Stimulated activated CD8-positive, alpha-beta memory T cell treated with anti-CD3 and anti-CD28 coated beads, Interleukin-15, amount 100 ng/mL, for 48 hours (primary cell): ENCODE data around the gene PARP3.

Source experiments
- DNase-seq, 2 donors: peaks; one replicate each; pipeline ENCODE4 v3.0.0-alpha.2; 2020; ENCODE audit warnings: low read depth in 2 of 2

The PARP3 gene

GRCh38 chr3:51966922-51967383 lies 24.8 kb downstream of the PARP3 start:
- DNase-seq: no peak

DNA sequence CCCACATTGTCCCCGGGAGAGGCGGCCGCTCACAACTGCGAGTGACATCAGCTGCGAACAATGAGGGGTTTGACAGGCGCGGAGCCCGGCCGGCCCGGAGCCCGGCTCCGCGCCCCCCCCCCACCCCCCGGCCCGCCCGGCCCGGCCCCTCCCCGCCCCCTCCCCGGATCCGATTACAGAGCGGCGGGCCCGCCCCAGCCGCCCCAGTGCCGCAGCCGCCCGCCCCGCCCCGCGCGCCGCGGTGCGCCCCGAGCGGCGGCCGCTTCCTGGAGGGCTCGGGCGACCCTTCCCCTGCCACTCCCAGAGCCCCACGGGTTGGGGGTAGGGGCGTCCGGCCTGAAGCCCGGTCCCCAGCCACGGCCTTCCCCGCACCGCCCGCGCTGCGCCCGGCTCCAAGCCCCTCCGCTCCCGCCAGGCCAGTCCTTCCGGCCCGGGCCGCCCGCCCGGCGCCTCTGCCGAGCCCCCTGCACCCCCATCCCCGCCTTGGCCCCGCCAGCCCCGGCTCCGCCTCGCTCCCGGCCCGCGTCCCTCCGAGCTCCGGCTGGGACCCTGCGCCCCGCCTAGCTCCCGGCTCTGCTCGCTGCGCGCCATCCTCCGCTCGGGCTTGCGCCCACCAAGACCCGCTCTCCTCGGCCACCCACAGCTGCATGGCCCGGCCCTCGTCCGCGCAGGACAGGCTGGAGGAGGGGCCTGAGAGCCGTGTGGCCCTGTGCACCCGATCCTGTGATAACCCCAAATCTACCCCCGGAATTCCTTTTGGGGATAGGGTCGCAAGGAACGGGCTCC lies 25.4 kb downstream of the PARP3 start, which contains the start of gene PCBP4:
PCBP4 (minus strand) TSS at position 71 of the 786 bp plus-strand sequence. CDS start 6,214 bp downstream, outside the sequence.
- DNase-seq: no peak

DNA sequence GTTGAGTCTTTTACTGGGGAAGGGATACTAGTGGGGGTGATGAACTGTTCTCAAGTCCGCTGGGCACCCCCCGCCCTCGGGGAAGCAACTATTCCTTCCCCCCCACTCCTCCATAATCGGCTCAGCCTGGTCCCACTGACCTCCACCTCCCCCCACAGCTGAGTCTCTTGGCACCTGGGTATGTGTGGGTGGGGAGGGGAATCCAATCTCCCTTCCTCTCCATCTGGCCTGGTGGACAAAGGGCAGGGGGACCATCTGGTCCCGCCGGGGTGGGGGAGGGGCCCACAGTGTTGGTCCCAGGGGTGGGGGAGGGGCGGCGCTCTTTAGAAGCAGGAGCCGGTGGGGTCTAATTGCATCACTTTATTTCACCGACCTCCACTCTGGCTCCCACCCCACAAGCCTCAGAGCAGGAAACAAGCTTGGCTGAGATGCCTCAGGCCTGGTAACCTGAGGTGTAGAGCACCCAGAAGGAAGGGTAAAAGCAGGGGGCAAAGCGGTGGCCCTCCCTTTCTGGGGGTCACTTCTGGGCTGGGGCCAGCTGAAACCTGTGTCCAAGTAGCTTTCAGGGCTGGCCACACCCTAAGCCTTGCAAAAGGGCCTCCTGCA lies 26.1 kb downstream of the PARP3 start:
- DNase-seq: no peak

GRCh38 chr3:51968883-51969678 lies 26.9 kb downstream of the PARP3 start:
- DNase-seq: no peak

- no peak for DNase-seq
These were observed 27.7 kb downstream of the PARP3 start for GRCh38 chr3:51969841-51970240.

GRCh38 chr3:51970606-51971300 lies 28.6 kb downstream of the PARP3 start:
- no peak for DNase-seq

DNA sequence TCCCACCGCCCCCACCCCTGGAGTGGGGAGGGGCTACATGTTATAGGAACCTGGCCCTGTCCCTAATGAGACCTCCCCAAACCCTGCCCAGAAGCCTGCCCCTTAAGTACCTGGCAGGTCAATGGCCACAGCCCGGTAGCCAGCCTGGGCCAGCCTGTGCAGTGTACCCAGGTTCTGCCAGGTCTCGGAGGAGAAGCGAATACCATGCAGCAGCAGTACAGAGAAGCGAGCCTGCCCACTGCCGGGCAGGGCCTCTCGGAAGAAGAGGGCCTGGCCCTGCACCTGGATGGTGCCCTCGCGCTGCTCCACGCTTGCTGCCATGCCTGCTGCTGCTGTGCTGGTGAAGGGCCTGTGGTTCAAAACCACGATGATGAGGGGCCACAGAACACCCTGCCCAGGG lies 29.2 kb downstream of the PARP3 start:
- DNase-seq: no peak

DNA sequence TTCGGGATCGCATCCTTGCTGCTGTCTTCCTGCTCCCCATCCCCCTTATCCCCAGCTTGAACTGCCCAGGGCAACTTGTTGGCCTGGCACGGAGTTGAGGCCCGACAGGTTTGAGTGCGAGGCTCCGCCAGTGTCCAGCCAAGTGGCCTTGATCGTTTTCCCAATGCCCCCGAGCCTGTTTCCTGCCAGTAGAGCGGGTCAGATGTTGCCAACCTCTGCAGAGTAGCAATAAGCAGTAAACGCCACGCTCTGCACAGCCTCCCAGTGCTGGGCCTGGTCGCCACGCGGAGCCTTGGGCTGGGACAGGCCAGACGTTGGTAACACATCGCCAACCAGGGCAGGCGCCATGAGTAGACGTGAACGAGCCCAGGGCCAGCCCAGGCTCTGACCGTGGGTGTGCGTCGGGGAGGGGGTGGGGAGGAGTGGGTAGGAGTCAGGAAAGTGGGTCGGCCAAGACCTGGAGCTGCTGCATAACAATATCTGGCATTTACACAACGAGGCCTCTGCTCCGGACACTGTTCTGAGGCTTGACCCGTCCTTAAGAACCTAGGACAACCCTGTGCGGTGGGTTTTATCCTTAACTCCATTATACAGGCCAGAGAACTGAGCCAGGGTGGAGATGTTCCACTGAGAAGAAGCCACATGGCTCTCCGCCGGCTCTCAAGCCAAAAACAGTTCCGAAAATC lies 32.3 kb downstream of the PARP3 start:
- no peak for DNase-seq

GRCh38 chr3:51974963-51975851 lies 33.0 kb downstream of the PARP3 start, which contains the start of gene ABHD14A:
Gene ABHD14A, plus strand, starts transcription at chr3:51975064. Its CDS starts 72 bp downstream, at chr3:51975136.
- peak; percentile 58 to 69 for DNase-seq

DNA sequence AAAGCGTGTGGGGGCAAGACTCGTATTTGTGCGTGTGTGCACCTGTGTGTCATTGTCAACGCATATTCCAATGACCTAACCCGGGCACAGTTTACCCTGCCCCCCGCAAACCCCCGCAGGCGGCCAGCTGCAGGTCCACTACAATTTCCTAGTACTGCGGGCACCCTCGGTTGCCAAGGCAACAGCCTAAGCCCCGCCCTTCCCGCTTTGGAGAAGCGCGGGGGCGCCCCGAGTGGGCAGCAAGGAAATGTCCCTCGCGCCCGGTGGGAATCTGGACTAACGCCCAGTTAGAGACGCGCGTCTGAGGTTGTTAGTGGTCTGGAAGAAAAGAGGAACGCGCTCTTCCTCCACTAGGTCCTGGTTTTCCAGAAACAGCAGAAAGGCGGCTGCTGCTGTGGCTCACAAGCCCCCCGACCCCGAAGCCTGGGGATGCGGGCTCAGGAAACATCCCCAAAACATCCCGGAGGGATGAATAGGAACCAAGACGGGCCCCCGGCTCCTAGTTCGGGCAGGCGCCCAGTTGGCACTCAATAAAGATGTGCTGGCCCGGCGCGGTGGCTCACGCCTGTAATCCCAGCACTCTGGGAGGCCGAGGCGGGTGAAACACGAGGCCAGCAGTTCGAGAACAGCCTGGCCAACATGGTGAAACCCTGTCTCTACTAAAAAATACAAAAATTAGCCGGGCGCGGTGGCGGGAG lies 33.8 kb downstream of the PARP3 start:
- DNase-seq: no peak

DNA sequence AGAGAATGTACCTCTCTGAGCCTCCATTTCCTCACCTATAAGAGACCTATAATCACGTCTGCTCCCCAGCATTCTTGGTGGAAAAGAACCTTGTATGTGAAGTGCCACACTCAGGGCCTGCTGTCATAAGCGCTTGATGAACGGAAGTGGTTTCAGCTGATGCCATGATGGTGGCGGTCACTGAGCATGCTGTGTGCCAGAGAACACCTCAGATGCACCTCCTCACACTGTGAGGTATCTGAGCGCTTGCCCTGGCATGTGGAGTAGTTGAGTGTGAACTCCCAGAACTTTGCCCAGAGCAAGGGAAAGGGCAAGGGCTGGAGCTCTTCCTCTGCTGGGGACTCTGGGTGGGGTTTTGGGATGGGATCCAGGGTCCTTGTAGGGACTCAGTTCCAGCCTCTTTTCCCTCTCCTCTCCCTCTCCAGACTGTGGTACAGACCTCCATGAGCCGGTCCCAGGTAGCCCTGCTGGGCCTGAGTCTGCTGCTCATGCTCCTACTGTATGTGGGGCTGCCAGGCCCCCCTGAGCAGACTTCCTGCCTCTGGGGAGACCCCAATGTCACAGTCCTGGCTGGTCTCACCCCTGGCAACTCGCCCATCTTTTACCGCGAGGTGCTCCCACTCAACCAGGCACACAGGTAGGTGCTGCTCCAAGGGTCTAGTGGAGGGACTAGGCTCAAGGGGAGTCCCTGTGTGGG lies 35.4 kb downstream of the PARP3 start:
- DNase-seq: no peak

DNA sequence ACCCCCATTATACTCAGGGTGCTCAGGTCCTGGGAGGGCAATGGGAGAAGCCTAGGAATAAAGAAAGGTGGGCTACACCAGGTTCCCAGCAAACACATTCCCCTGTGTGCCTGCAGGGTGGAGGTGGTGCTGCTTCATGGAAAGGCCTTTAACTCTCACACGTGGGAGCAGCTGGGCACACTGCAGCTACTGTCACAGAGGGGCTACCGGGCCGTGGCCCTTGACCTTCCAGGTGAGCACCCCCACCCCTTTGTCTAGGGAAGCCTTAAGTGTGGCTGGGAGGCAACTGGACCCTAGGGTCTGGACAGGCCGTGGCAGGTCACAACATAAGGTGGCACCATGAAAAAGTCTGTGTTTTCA lies 36.0 kb downstream of the PARP3 start:
- DNase-seq: no peak

DNA sequence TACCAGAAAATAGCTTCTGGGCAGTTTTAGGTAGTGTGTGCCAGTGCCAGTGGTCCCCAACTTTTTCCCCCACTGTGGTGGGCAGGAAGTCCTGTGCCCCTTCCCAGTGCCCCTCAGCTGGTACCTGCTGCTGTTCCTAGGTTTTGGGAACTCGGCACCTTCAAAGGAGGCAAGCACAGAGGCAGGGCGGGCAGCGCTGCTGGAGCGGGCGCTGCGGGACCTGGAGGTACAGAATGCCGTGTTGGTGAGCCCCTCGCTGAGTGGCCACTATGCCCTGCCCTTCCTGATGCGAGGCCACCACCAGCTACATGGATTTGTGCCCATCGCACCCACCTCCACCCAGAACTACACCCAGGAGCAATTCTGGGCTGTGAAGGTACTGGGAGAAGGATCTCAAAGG lies 38.1 kb downstream of the PARP3 start:
- DNase-seq: no peak

DNA sequence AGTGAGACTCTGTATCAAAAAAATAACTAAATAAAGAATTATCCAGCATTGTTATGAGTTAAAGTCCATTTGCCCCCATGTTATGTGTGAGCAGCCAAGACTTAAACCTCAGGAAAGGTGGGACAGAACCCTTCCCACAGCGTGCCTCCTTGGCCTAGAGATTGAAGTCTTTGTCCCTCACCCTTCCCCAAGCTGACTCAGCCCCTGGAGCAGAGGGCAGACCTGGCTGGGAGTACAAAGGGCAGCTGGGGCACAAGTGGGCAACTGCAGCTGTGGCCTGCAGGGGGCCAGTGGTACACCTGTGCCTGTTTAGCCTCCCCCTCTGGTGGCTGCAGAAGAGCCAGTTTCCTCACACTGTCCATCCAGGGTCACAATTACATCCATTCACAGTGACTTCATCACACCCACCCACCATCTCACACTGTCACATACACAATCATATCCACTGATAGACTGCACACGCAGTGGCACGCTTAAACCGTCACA lies 40.2 kb downstream of the PARP3 start:
- DNase-seq: no peak

DNA sequence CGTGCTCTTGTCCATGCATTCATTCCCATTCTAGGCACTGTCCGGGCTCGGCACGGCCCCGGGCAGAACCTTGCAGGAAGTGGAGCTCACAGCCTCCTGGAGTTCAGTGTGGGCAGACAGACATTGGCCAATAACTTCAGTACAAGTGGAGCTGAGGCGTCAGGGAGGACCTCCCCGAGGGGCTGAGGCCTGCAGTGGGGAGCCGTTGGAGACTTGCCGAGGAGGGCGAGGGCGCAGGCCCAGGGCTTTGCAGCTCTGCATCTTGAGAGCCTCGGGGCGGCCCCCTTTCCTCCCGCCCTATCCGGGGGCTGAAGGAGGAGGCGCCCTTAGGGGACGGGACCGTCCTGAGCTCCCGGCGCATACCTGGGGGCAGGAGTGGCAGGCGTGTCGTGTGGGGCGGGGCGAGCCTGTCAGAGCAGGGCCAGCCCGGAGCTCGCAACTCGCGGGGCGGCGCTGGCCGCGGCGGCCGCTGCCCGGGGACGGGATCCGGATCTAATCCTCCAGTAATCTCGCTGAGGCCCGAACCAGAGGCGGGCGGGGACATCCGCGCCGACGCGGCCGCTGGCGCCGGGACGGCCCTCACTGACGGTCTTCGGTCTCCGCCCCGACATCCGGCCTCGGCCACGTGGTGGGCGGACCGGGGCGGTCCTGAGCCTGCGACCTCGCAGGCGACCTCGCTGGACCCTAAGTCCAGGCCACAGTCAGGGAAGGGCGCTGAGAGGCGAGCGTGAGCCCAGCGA lies 40.8 kb downstream of the PARP3 start, which contains the start of gene ACY1:
ACY1 (plus strand) TSS at position 698 of the 740 bp plus-strand sequence. CDS start 530 bp downstream, outside the sequence.
- peak; percentile 74 to 75 for DNase-seq

DNA sequence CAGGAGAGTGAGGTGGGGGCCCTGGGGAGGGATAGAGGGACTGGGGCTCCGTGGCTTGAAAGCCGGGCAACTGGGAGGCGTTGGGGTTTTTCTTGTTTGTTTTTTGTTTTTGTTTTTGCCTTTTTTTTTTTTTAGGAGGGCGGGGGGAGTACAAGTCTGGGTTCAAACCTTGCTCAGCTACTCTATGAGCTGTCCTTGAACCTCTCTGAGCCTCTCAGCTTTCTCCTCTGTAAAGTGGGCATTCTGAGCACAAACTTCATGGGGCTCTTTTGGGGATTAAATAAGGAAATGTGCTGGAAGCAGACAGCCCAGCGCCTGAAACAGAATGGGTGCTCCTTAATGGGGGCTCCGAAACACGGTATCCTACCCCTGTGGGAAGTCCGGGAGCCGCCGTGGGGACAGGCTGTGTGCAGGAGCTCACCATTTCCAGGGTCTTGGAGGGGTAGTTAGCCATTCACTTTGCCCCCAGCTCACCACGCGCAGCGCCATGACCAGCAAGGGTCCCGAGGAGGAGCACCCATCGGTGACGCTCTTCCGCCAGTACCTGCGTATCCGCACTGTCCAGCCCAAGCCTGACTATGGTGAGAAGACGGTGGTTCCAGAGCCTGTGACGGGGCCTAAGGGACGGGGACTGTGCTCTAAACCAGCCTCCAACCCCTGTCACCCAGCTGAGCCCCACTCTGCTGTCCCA lies 41.6 kb downstream of the PARP3 start:
- DNase-seq: no peak

DNA sequence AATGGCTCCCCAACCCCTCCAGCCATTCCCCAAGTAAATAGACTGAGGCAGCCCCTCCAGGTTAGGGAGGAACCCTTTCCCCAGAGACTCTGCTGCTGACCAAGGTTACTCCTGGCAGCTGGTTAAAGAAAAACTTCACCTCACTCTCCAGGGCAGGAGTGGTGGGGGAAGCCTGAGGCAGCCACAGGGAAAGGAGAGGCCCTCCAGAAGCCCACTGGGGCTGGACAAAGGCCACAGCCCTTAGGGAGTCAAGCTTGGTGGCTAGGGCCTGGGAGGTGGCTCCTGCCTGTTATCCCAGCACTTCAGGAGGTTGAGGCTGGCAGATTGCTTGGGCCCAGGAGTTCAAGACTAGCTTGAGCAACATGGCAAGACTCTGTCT lies 42.1 kb downstream of the PARP3 start:
- DNase-seq: no peak
